GM12873 (cell line): ENCODE data around the gene PTPRN2.

Source experiments
- TF ChIP-seq, protein P1 (sequence below): IDR thresholded peaks from 2 replicates; pipeline ENCODE4 v1.5.1; 2012; ENCODE audit warnings: low read depth, mild to moderate bottlenecking, moderate library complexity, low read length, control low read depth; ENCODE audit not compliant: insufficient read depth; ENCODE audit errors: missing control alignments

Gene PTPRN2

GRCh38 chr7:158080899-158081445 is 506.7 kb downstream of the PTPRN2 start:
- TF ChIP-seq, protein P1, sequence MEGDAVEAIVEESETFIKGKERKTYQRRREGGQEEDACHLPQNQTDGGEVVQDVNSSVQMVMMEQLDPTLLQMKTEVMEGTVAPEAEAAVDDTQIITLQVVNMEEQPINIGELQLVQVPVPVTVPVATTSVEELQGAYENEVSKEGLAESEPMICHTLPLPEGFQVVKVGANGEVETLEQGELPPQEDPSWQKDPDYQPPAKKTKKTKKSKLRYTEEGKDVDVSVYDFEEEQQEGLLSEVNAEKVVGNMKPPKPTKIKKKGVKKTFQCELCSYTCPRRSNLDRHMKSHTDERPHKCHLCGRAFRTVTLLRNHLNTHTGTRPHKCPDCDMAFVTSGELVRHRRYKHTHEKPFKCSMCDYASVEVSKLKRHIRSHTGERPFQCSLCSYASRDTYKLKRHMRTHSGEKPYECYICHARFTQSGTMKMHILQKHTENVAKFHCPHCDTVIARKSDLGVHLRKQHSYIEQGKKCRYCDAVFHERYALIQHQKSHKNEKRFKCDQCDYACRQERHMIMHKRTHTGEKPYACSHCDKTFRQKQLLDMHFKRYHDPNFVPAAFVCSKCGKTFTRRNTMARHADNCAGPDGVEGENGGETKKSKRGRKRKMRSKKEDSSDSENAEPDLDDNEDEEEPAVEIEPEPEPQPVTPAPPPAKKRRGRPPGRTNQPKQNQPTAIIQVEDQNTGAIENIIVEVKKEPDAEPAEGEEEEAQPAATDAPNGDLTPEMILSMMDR: no peak

DNA sequence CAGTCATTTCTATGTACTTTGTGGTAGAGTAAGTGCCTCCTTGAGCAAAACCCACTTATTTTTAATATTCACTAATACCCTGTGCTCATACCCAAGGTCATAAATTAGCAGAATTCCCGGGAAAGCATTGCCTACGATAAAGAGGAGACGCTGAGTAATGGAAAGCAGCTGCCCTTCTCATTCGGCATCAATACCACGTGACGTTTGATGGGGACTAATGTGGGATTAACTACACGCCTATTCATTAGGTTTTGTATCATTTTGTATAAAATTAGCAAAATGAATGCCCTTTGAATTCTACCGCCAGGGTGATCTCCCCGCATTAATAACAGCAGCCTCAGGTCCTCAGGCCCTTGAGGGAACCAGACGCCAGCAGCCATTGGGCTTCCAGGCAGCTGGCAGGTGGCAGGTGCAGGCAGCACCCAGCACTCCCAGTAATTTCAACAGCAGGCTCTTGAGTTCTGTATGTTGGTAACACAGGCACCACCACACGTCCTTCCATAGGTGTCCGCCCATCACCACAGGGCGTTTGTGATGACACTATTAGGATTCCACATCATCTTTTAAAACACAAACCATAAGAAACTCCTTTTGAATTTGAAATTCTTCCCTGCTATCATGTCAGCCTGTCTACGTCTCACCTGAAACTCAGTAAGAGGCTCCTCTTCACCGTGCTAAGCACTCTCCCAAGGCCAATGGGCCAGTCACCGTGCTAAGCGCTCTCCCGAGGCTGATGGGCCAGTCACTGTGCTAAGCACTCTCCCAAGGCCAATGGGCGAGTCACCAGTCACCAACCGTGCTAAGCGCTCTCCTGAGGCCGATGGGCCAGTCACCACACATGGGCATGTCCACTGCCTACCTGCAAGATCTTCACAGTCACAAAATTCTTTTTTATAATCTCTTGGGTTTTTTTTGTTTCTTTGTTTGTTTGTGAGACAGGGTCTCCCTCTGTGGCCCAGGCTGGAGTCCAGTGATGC is 509.4 kb downstream of the PTPRN2 start:
- TF ChIP-seq, protein P1: no peak

DNA sequence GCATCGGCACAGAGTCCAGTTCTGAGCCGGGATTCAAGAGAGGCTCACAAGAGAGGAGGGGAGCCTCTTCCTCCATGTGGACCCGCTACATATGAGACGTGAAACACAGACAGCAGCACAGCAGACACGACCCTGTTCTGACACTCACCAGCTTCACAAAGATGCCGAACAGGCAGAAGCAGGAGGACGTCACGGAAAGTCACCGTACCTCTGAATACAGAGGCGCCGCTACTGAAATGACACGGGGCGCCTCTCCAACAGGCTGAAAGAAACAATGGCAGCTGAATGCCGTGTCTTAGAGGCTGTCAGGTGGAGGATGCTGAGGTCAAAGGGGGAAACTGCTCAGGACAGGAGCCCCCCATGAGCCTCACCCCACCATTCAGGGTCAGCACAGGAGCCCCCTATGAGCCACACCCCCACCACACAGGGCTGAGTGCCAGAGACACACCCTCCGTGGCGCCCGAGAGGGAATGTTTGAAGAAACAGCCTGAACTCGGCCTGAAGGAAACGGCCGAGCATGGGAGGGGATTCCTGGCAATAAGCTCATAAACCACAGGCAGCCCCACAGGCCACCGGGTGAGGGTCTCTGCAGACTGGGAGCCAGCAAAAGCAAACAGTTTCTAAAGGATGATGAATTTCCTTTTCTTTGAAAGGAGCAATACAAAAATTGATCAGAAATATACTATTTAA is 510.3 kb downstream of the PTPRN2 start:
- TF ChIP-seq, protein P1: no peak

DNA sequence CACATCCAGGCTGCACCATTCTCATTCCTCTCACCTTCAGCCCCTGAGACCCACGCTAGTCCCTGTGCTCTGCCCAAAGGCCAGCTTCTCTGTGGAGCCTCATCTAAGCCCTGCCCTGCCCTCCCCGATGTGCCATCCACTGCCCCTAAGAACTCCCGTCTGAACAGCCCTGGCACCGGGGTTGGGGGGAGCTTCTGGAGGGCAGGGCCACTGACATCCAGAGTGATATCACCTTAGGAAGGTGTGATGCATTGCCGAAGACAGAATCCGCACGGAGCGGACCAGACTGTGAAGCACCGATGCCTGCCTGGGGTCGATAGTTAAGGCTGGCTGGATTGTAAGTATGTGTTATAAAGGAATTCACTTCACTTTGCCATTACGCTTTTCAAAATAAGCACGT is 511.0 kb downstream of the PTPRN2 start:
- TF ChIP-seq, protein P1: no peak

DNA sequence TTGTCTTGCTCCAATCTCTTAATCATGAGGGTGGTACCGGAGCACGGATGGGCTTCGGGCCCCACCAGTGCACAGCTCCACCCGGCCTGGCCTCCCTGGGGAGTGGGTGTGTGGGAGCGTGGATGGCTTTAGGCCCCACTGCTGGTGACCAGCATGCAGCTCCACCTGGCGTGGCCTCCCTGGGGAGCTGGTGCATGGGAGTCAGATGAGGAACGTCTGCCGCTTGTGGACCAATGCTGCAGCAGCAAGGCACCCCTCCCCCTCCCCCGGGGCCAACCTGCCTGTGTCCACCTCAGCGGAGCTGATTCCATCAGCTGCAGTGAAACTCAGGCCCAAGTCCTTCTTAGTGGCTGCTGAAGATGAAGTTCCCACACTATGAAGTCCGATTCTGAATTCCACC is 511.4 kb downstream of the PTPRN2 start:
- TF ChIP-seq, protein P1: no peak

DNA sequence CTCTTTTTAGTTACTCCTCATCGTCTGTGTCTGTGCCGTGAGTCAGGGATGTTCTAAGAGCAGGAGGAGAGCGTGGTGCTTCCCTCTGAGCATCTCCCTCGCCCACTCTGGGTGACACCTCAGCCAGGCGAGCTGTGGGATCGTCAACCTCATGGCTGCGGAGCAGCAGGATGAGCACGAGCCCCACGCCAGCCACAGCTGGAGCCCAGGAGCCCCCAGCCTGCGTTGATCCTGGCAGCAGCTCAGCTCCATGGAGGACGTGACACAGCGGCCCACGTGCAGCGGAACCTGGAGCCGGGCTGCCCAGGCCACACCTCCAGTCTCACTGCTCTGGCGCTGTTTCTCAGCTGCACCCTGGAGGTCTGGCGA is 512.0 kb downstream of the PTPRN2 start:
- TF ChIP-seq, protein P1: no peak
